ENCODE results near the gene AGAP2.
A peak's percentile ranks its signal among the peaks of the same experiment; 100 is the strongest.
"Not testable (repeated sequence)": the region's sequence is repeated elsewhere in the genome, so short reads cannot be mapped to it uniquely, and the experiment has no call there.

The AGAP2 gene

DNA sequence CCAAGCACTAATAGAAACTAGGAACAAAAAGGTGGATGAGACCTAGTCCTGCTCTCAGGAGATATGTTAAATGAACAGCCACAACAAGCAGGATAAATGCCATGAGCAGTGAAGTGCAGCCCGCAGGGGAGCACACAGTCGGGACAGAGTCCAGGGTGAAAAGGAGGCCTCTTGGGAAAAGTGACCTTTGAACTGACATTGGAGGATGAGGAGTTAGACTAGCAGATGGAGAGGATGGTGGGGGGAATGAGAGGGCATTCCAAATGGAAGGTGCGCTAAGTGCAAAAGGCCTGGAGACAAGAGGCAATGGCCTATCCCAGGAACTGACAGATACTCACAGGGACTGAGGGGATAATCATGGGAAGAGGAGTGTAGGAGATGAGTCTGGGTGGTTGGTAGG is 40.1 kb downstream of the AGAP2 start:
- no peak for DNase-seq (ENCODE audit: low read depth in 1 of 2, low spot score in 1 of 2)

DNA sequence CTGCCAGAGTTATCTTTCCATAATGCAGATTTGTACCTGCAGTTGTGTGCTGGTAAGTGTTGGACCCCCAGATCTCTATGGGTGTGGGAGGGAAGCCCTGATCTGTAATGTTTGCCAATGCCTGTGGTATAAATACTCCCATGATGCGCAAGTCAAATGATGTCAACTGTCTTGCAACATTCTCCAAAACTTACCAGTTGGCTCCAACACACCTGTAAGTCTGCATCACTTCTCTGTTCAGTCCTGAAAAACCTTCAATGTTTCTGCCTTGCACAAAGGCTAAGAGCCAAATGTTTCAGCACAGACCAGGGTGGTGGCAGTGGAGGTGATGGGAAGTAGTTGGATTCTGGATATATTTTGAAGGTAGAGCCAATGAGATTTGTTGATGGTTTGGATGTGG is 41.5 kb downstream of the AGAP2 start:
- DNase-seq (ENCODE audit: low read depth in 1 of 2, low spot score in 1 of 2), result no peak

DNA sequence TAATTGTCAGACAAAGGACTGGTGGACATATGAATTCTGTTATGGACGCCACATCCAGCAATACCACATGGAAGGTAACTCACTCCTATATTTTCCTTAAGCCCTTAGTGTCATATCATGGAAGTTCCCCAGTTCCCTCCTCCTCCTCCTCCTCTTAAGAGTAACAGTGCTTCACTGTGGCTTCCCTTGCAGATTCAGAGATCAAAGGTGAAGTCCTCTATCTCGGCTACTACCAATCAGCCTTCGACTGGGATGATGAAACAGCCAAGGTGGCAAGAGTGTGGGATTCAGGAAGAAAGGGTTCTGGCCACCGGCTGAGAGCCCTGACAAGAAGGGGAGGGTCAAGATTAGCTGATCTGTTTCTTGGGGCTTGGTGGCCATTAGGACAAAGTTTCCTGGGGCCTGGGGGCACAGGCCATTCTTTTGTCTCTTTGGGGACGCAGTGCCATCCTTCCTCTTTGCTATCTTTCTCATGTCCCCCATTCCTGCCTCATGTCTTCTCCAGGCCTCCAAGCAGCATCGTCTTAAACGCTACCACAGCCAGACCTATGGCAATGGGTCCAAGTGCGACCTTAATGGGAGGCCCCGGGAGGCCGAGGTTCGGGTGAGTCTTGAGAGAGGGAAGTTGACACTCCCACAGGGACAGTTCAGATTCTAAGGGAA is 42.6 kb downstream of the AGAP2 start:
- DNase-seq (ENCODE audit: low read depth in 1 of 2, low spot score in 1 of 2), result no peak

DNA sequence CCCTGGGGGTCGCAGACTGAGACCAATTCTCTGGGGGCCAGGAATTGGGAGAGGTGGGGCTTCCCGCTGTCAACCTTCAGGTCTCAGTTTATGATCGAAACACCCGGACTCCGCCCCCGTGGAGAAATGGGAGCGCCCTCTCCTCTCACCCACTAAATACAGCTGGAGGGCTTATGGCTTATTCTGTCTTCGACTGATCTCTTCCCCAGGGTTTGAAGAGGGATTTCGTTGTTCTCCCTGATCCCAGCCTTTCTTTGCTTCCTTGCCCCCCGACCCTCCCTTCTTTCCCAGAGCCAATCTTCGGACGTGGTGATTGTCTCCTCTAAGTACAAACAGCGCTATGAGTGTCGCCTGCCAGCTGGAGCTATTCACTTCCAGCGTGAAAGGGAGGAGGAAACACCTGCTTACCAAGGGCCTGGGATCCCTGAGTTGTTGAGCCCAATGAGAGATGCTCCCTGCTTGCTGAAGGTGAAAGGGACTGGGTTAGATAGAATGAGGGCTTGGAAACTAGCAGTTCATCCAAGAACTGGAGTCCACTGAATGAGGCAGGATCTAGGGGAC is 44.0 kb downstream of the AGAP2 start:
- peak in 1 of 2 donors; percentile 4 for DNase-seq (ENCODE audit: low read depth in 1 of 2, low spot score in 1 of 2)

DNA sequence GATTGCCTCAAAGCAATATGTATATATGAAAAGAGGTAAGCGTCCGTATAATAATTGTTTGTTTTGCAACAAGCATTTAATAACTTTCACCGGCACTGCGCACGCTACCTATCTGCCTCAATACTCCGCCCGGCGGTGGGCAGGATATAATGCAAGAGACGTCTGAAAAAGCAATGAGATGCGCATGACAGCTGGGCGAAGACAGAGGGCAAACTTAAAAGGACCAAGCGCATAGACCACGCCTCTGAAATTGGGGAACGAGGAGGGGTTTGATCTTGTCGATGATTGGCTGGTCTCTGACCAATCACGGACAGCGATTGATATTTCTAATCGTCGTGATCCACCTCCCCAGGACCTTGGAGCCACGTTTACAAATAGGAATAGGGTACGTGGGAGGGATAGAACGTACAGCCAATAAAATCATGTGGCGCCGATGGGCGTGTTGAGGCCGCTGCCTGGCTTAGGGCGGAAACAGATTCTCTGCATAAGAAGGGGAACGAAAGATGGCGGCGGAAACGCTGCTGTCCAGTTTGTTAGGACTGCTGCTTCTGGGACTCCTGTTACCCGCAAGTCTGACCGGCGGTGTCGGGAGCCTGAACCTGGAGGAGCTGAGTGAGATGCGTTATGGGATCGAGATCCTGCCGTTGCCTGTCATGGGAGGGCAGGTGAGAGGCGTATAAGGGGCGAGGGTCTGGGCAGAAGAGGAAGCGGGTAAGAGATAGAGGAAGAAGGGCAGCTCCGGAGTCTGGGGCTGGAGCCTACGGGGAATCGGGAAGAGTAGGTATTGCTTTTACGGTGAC is 44.7 kb downstream of the AGAP2 start, which contains the start of gene OS9:
Gene OS9 (plus strand): TSS at position 474 of the 800 bp plus-strand sequence. CDS start 30 bp downstream, at position 504.
- peak; percentile 82 to 89 for DNase-seq (ENCODE audit: low read depth in 1 of 2, low spot score in 1 of 2)

DNA sequence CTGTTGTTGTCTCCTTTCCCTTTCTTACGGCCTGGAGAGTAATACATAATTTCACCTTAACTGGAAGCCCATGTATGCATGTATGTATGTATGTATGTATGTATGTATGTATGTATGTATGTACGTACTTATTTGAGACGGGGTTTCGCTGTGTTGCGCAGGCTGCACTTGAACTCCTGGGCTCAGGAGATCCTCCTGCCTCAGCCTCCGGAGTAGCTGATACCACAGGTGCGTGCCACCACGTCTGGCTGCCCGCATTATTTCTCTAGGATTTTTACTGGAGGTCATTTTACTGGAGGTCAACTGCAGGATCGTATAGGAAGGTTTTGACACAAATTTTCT is 45.3 kb downstream of the AGAP2 start:
- DNase-seq (ENCODE audit: low read depth in 1 of 2, low spot score in 1 of 2), result no peak

DNA sequence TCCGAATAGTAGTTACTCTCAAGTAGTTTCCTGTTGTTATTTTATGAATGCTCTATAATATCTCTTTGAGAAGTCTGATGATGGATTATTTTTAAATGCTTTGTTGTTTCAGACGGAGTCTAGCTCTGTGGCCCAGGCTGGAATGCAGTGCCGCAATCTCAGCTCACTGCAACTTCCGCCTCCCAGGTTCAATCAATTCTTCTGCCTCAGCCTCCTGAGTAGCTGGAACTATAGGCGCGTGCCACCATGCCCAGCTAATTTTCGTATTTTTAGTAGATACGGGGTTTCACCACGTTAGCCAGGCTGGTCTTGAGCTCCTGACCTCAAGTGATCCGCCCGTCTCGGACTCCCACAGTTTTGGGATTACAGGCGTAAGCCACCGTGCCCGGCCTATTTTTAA is 46.0 kb downstream of the AGAP2 start:
- no peak for DNase-seq (ENCODE audit: low read depth in 1 of 2, low spot score in 1 of 2)

DNA sequence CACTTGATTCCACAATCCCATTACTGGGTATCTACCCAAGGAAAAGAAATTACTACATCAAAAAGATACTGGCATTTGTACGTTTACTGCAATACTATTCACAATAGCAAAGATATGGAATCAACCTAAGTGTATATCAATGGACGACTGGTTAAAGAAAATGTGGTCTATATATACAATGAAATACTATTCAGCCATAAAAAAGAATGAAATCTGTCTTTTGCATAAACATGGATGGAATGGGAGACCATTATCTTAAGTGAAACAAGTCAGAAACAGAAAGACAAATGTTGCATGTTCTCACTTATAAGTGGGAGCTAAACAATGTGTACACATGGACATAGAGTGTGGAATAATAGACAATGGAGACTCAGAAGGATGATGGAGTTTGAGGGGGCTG is 49.6 kb downstream of the AGAP2 start:
- no peak for DNase-seq (ENCODE audit: low read depth in 1 of 2, low spot score in 1 of 2)

DNA sequence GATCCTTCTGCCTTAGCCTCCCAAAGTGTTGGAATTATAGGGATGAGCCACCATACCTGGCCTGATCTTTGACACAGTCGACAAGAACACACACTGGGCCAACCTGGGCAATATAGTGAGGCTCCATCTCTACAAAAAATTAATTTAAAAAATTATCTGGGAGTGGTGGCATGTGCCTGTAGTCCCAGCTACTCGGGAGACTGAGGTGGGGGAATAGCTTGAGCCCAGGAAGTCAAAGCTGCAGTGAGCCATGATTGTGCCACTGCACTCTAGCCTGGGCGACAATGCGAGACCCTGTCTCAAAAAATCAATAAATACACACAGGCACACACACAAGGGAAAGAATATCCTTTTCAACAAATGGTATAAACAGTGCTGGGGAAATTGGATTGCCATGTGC is 50.7 kb downstream of the AGAP2 start:
- DNase-seq (ENCODE audit: low read depth in 1 of 2, low spot score in 1 of 2), result no peak

DNA sequence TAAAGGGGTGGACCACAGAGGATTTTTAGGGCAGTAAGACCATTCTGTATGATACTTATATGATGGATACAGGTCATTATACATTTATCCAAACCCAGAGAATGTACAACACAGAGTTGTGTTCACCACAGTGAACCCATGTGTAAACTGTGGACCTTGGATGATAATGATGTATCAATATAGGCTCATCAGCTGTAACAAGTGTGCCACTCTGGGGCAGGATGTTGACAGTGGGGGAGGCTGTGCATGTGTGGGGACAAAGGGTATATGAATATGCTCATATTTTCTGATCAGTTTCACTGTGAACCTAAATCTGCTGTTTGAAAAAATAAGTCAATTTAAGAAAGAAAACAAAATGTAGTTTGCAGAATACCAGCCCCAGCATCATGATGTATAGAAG is 58.8 kb downstream of the AGAP2 start:
- DNase-seq (ENCODE audit: low read depth in 1 of 2, low spot score in 1 of 2), result no peak

DNA sequence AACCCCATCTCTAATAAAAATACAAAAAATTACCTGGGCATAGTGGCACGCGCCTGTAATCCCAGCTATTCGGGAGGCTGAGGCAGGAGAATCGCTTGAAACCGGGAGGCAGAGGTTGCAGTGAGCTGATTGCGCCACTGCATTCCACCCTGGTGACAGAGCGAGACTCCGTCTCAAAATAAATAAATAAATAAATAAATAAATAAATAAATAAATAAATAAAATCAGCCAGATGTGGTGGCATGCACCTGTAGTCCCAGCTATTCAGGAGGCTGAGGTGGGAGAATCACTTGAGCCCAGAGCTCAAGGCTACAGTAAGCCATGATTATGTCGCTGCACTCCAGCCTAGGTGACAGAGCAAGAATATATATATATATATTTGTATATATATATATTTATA is 60.6 kb downstream of the AGAP2 start:
- not testable (repeated sequence) for DNase-seq (ENCODE audit: low read depth in 1 of 2, low spot score in 1 of 2)

DNA sequence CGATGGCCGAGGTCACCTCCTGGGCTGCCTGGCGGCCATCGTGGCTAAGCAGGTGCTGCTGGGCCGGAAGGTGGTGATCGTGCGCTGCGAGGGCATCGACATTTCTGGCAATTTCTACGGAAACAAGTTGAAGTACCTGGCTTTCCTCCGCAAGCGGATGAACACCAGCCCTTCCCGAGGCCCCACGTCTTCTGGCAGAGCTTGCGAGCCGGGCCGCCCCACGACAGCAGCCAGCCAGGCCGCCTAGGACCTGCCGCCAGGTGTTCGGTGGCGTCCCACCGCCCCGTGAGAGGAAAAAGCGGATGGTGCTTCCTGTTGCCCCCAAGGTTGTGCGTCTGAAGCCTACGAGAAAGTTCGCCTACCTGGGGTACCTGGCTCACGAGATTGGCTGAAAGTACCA is 63.9 kb downstream of the AGAP2 start:
- no peak for DNase-seq (ENCODE audit: low read depth in 1 of 2, low spot score in 1 of 2)
